ENCODE results near the gene SLC4A3.

Gene SLC4A3

GRCh38 chr2:219665926-219666325 is 38.5 kb downstream of the SLC4A3 start:
- Histone ChIP-seq H3K9ac (ENCODE audit: low read depth, low read length) (no peak overlapping the region), H3K4me2 (ENCODE audit: insufficient read depth, low read length) (no peak overlapping the region), H2AFZ (ENCODE audit: low read depth, low read length) (no peak overlapping the region), H4K20me1 (ENCODE audit: insufficient read depth, low read length) (no peaks in the 10 kb centered on the region), H3K9me3 (ENCODE audit: insufficient read depth, low read length, severe bottlenecking) (no peaks in the 10 kb centered on the region), H3K27ac (ENCODE audit: low read length) (no peak overlapping the region), H3K4me1 (ENCODE audit: insufficient read depth, low read length) (no peaks in the 10 kb centered on the region), H3K36me3 (ENCODE audit: insufficient read depth, low read length) (no peaks in the 10 kb centered on the region), H3K79me2 (ENCODE audit: insufficient read depth, low read length) (no peaks in the 10 kb centered on the region), H3K4me3 (ENCODE audit: low read depth in 1 of 2, low read length in 2 of 2) (no peak overlapping the region), H3K27me3 (ENCODE audit: insufficient read depth, low read length, poor library complexity) (no peaks in the 10 kb centered on the region)
- DNase-seq (no peak), ATAC-seq (ENCODE audit: insufficient read depth, low read depth) (no peak)
- TF ChIP-seq CTCF (IDR thresholded peaks at IDR 0.05; ENCODE audit: borderline replicate concordance, extremely low read depth, low read length, poor library complexity, severe bottlenecking) (no peak), EZH2 (IDR thresholded peaks at IDR 0.05; ENCODE audit: borderline replicate concordance, low read depth, low read length, severe bottlenecking) (no peak)

DNA sequence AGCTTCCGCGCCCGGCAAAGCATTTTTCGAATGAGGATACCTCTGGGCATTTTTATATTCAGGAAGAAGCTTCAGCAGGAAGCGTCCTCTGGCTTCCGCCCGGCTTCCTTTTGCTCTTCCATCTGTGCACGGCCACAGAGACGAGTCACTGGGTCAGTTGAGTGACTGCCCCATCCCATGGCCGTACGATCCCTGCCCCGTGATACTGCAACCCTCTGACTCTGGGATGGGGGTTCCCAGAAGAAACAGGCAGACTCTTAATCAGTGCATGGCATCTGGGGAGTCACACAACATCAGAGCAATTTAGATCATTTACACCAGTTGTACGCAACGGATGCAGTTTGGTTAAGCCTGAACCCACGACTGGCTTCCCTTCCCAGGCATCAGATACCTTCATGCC is 40.9 kb downstream of the SLC4A3 start:
- Histone ChIP-seq H3K36me3 (ENCODE audit: insufficient read depth, low read length) (no peaks in the 10 kb centered on the region), H2AFZ (ENCODE audit: low read depth, low read length) (no peak overlapping the region), H3K27me3 (ENCODE audit: insufficient read depth, low read length, poor library complexity) (peaks cover 3% of the 10 kb centered on the region), H3K4me3 (ENCODE audit: low read depth in 1 of 2, low read length in 2 of 2) (no peak overlapping the region), H3K79me2 (ENCODE audit: insufficient read depth, low read length) (no peaks in the 10 kb centered on the region), H3K9me3 (ENCODE audit: insufficient read depth, low read length, severe bottlenecking) (no peaks in the 10 kb centered on the region), H4K20me1 (ENCODE audit: insufficient read depth, low read length) (no peaks in the 10 kb centered on the region), H3K4me2 (ENCODE audit: insufficient read depth, low read length) (no peak overlapping the region), H3K4me1 (ENCODE audit: insufficient read depth, low read length) (no peaks in the 10 kb centered on the region), H3K9ac (ENCODE audit: low read depth, low read length) (no peak overlapping the region), H3K27ac (ENCODE audit: low read length) (no peak overlapping the region)
- no peak for DNase-seq
- ATAC-seq (ENCODE audit: insufficient read depth, low read depth): no peak
- no peak for TF ChIP-seq CTCF (IDR thresholded peaks at IDR 0.05; ENCODE audit: borderline replicate concordance, extremely low read depth, low read length, poor library complexity, severe bottlenecking)

GRCh38 chr2:219670386-219670785 is 43.0 kb downstream of the SLC4A3 start:
- ATAC-seq (ENCODE audit: insufficient read depth, low read depth) (no peak), DNase-seq (no peak)
- no peak overlapping the region for H3K27ac ChIP-seq (ENCODE audit: low read length)

More at GRCh38 chr2:219670386-219670785, 43.0 kb downstream of the SLC4A3 start:
- no peaks in the 10 kb centered on the region for H3K4me1 ChIP-seq (ENCODE audit: insufficient read depth, low read length)
- H3K79me2 ChIP-seq (ENCODE audit: insufficient read depth, low read length): no peaks in the 10 kb centered on the region
- no peak overlapping the region for H3K4me3 ChIP-seq (ENCODE audit: low read depth in 1 of 2, low read length in 2 of 2)
- H3K9ac ChIP-seq (ENCODE audit: low read depth, low read length): no peak overlapping the region
- TF ChIP-seq CTCF (IDR thresholded peaks at IDR 0.05; ENCODE audit: borderline replicate concordance, extremely low read depth, low read length, poor library complexity, severe bottlenecking): no peak
- peaks cover 3% of the 10 kb centered on the region for H3K27me3 ChIP-seq (ENCODE audit: insufficient read depth, low read length, poor library complexity)
- no peak overlapping the region for H3K4me2 ChIP-seq (ENCODE audit: insufficient read depth, low read length)
- no peaks in the 10 kb centered on the region for H4K20me1 ChIP-seq (ENCODE audit: insufficient read depth, low read length)
- H3K9me3 ChIP-seq (ENCODE audit: insufficient read depth, low read length, severe bottlenecking): no peaks in the 10 kb centered on the region
- H3K36me3 ChIP-seq (ENCODE audit: insufficient read depth, low read length): no peaks in the 10 kb centered on the region
- H2AFZ ChIP-seq (ENCODE audit: low read depth, low read length): no peak overlapping the region

Data from DND-41 (cell line).